NCI-H1694 (cell line): ENCODE measurements around the gene CLEC9A.

ENCODE experiments used
- DNase-seq: peaks from one replicate; lab custom pipeline; 2025; lab: John Stamatoyannopoulos, UW

Gene CLEC9A

GRCh38 chr12:10110256-10110844 lies 79.9 kb downstream of the CLEC9A start:
- no peak for DNase-seq

DNA sequence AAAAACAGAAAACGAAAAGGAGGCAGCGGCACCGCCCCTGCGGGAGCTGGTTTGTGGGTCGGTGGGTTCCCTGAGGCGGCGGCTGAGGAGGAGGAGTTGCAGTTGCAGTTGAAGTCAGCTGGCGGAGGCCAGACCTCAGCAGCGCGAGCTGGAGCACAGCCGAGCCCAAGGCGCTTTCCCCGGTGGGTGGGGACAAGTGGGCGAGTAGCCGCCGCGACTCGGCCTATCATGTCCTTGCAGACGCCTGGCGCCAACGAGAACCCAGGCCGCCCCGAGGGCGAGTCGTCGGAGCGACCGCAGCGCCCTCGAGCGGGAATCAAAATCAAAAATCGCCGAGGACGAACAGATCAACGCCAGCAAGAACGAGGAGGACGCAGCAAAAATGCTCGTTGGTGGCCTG lies 81.0 kb downstream of the CLEC9A start:
- DNase-seq, result no peak

- no peak for DNase-seq
These were observed 82.6 kb downstream of the CLEC9A start for GRCh38 chr12:10113075-10113474.

DNA sequence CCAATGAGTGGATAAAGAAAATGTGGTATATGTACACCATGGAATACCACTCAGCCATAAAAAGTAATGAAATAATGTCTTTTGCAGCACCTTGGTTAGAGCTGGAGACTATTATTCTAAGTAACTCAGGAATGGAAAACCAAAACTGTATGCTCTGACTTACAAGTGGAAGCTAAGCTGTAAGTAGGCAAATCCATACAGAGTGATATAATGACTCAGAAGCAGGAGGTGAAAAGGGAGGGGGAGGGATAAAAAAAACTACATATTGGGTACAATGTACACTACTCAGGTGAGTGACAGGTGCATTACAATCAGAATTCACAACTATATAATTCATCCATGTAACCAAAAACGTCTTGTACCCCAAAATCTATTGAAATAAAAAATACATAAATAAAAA lies 83.4 kb downstream of the CLEC9A start:
- DNase-seq, result no peak

DNA sequence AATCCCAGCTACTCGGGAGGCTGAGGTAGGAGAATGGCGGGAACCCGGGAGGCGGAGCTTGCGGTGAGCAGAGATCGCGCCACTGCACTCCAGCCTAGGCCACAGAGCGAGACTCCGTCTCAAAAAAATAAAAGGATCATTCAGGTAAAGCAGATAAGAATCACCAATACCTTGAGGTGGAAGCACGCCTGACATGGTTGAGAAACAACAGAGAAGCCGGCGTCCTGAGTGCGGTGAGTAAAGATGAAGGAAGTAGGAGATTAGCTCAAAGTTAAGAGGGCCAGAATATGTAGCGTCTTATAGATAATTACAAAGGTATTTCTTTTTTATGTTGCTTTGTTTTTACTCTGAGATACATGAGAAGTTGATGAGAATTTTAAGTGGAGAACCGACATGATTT lies 84.8 kb downstream of the CLEC9A start:
- DNase-seq, result no peak
